ENCODE measurements around the gene RAD51D.
A peak's percentile ranks its signal among the peaks of the same experiment; 100 is the strongest.
"Not testable (repeated sequence)": the region's sequence is repeated elsewhere in the genome, so short reads cannot be mapped to it uniquely, and the experiment has no call there.

The RAD51D gene

DNA sequence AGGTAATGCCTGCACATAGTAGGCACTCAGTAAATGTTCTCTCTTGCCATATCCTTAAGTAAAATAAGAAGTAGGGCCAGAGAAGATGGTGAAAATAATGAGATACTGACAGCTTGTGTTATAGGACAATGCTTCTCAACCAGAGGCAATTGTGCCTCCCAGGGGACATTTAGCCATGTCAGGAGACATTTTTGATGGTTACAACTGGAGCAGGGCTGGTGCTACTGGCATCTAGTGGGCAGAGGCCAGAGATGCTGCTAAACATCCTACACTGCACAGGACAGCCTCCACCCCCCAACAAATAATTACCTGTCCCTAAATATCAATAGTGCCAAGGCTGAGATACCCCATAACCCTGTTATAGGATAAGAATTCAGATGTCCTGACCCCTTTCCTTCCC is 1.7 kb downstream of the RAD51D start:
- H2AK5ac ChIP-seq (ENCODE audit: low read length): no peak overlapping the region
- H3K27me3 ChIP-seq (ENCODE audit: insufficient read depth, low read length, poor library complexity): no peaks in the 10 kb centered on the region
- H2BK5ac ChIP-seq (ENCODE audit: low read length): no peak overlapping the region
- H2BK15ac ChIP-seq (replicated peaks; ENCODE audit: low read depth): no peak overlapping the region
- H3K4ac ChIP-seq (ENCODE audit: low read depth, low read length): no peak overlapping the region
- no peak overlapping the region for H3K4me2 ChIP-seq (ENCODE audit: low read length)
- H4K8ac ChIP-seq (ENCODE audit: low read depth, low read length): no peak overlapping the region
- H3K23ac ChIP-seq (ENCODE audit: low read length): no peak overlapping the region
- no peaks in the 10 kb centered on the region for H3K4me1 ChIP-seq (ENCODE audit: control insufficient read depth, low read depth, low read length)
- H3K9ac ChIP-seq (ENCODE audit: low read length): no peak overlapping the region
- no peak for DNase-seq
- H3K79me2 ChIP-seq (ENCODE audit: control insufficient read depth, insufficient read depth, low read length): no peaks in the 10 kb centered on the region
- H3K56ac ChIP-seq (ENCODE audit: low read length): peak overlapping the region; percentile 60
- H3K36me3 ChIP-seq (ENCODE audit: control insufficient read depth, insufficient read depth, low read length): no peaks in the 10 kb centered on the region
- no peak overlapping the region for H3K27ac ChIP-seq (ENCODE audit: low read depth, low read length)
- no peak overlapping the region for H3K18ac ChIP-seq (ENCODE audit: low read length)
- H3K4me3 ChIP-seq (ENCODE audit: low read length): no peak overlapping the region
- peaks cover 6% of the 10 kb centered on the region for H3K79me1 ChIP-seq (ENCODE audit: low read length)
- no peak overlapping the region for H4K5ac ChIP-seq (ENCODE audit: low read length)
- H2BK120ac ChIP-seq (ENCODE audit: low read depth, low read length): no peak overlapping the region

DNA sequence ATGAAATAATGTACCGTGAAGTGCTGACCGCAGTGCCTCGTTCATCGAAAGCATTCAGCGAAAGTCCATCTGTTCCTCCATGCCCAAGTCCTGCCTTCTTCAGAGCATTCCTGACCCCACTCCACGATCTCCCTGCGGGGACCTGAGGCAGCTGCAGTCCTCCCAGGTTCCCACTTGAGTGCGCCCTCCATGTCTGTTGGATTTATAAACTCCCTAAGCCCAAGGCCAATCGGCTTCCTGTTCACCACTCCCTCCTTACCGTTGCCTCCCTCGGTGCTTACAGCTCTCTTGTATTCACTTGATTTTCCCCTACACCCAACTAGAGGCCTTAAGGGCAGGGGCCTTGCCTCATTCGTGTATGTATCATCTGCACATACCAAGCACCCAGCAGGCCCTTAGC is 2.8 kb downstream of the RAD51D start:
- H3K4me2 ChIP-seq (ENCODE audit: low read length): no peak overlapping the region
- no peak overlapping the region for H2BK5ac ChIP-seq (ENCODE audit: low read length)
- H3K4ac ChIP-seq (ENCODE audit: low read depth, low read length): no peak overlapping the region
- H2BK120ac ChIP-seq (ENCODE audit: low read depth, low read length): no peak overlapping the region
- H2BK15ac ChIP-seq (replicated peaks; ENCODE audit: low read depth): no peak overlapping the region
- H3K4me3 ChIP-seq (ENCODE audit: low read length): no peak overlapping the region
- H3K36me3 ChIP-seq (ENCODE audit: control insufficient read depth, insufficient read depth, low read length): no peaks in the 10 kb centered on the region
- H3K23ac ChIP-seq (ENCODE audit: low read length): no peak overlapping the region
- H4K8ac ChIP-seq (ENCODE audit: low read depth, low read length): no peak overlapping the region
- H3K79me1 ChIP-seq (ENCODE audit: low read length): peaks cover 6% of the 10 kb centered on the region
- H3K27me3 ChIP-seq (ENCODE audit: insufficient read depth, low read length, poor library complexity): no peaks in the 10 kb centered on the region
- no peak overlapping the region for H3K9ac ChIP-seq (ENCODE audit: low read length)
- no CpG with 5 or more reads among the region's 12 CpGs for WGBS (ENCODE audit: extremely low coverage, insufficient coverage, low lambda C conversion rate)
- no peak overlapping the region for H3K18ac ChIP-seq (ENCODE audit: low read length)
- no peak overlapping the region for H3K27ac ChIP-seq (ENCODE audit: low read depth, low read length)
- no peaks in the 10 kb centered on the region for H3K4me1 ChIP-seq (ENCODE audit: control insufficient read depth, low read depth, low read length)
- no peaks in the 10 kb centered on the region for H3K79me2 ChIP-seq (ENCODE audit: control insufficient read depth, insufficient read depth, low read length)
- DNase-seq: peak; percentile 55
- no peak overlapping the region for H4K5ac ChIP-seq (ENCODE audit: low read length)
- H2AK5ac ChIP-seq (ENCODE audit: low read length): no peak overlapping the region
- H3K56ac ChIP-seq (ENCODE audit: low read length): peak overlapping the region; percentile 51

DNA sequence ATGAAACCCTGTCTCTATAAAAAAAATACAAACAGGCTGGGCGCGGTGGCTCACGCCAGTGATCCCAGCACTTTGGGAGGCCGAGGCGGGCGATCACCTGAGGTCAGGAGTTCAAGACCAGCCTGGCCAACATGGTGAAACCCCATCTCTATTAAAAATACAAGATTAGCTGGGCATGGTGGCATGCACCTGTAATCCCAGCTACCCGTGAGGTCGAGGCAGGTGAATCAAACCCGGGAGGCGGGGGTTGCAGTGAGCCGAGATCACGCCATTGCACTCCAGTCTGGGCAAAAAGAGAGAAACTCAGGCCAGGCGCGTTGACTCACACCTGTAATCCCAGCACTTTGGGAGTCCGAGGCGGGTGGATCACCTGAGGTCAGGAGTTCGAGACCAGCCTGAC is 8.9 kb downstream of the RAD51D start:
- not testable (repeated sequence) for H3K27ac ChIP-seq (ENCODE audit: low read depth, low read length); H2AK5ac ChIP-seq (ENCODE audit: low read length); H3K9ac ChIP-seq (ENCODE audit: low read length); H3K23ac ChIP-seq (ENCODE audit: low read length); H4K8ac ChIP-seq (ENCODE audit: low read depth, low read length); H3K4me2 ChIP-seq (ENCODE audit: low read length); H2BK120ac ChIP-seq (ENCODE audit: low read depth, low read length); H3K36me3 ChIP-seq (ENCODE audit: control insufficient read depth, insufficient read depth, low read length); H3K27me3 ChIP-seq (ENCODE audit: insufficient read depth, low read length, poor library complexity); H4K5ac ChIP-seq (ENCODE audit: low read length); H3K56ac ChIP-seq (ENCODE audit: low read length); H3K79me2 ChIP-seq (ENCODE audit: control insufficient read depth, insufficient read depth, low read length); DNase-seq; H3K4me3 ChIP-seq (ENCODE audit: low read length); H2BK5ac ChIP-seq (ENCODE audit: low read length); H2BK15ac ChIP-seq (replicated peaks; ENCODE audit: low read depth); H3K79me1 ChIP-seq (ENCODE audit: low read length); H3K18ac ChIP-seq (ENCODE audit: low read length); H3K4me1 ChIP-seq (ENCODE audit: control insufficient read depth, low read depth, low read length); H3K4ac ChIP-seq (ENCODE audit: low read depth, low read length)
- WGBS (ENCODE audit: extremely low coverage, insufficient coverage, low lambda C conversion rate): no CpG with 5 or more reads among the region's 17 CpGs

DNA sequence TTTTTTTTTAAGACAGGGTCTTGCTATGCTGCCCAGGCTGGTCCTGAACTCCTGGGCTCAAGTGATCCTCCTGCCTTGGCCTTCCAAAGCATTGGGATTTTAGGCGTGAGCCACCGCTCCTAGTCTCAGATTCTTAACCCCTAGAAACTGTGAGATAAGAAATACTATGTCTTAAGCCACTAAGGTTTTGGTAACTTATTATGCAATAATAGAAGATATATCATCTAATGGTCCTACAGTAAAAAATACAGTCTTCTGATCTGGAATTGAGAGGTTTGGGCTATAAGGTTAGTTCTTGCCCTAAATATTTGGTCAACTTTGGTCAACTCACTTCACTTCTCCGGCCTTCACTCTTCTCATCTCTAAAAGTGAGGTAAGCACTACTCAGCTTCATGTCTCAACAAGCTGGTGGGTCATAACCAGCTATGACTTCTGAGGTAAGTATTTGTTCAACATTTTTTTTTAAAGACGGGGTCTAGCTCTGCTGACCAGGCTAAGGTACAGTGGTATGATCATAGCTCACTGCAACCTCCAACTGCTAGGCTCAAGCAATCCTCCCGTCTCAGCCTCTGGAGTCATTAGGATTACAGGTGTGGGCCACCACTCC is 14.7 kb downstream of the RAD51D start:
- Histone ChIP-seq H3K79me1 (ENCODE audit: low read length) (no peaks in the 10 kb centered on the region), H2BK5ac (ENCODE audit: low read length) (no peak overlapping the region), H3K4me1 (ENCODE audit: control insufficient read depth, low read depth, low read length) (no peaks in the 10 kb centered on the region), H3K18ac (ENCODE audit: low read length) (no peak overlapping the region), H2BK120ac (ENCODE audit: low read depth, low read length) (no peak overlapping the region), H3K79me2 (ENCODE audit: control insufficient read depth, insufficient read depth, low read length) (no peaks in the 10 kb centered on the region), H2BK15ac (replicated peaks; ENCODE audit: low read depth) (no peak overlapping the region), H3K9ac (ENCODE audit: low read length) (no peak overlapping the region), H3K27ac (ENCODE audit: low read depth, low read length) (no peak overlapping the region), H4K8ac (ENCODE audit: low read depth, low read length) (no peak overlapping the region), H3K4me2 (ENCODE audit: low read length) (no peak overlapping the region), H4K5ac (ENCODE audit: low read length) (no peak overlapping the region), H3K36me3 (ENCODE audit: control insufficient read depth, insufficient read depth, low read length) (peaks cover 2% of the 10 kb centered on the region), H3K27me3 (ENCODE audit: insufficient read depth, low read length, poor library complexity) (no peaks in the 10 kb centered on the region), H3K4me3 (ENCODE audit: low read length) (no peak overlapping the region), H3K4ac (ENCODE audit: low read depth, low read length) (no peak overlapping the region), H2AK5ac (ENCODE audit: low read length) (no peak overlapping the region), H3K56ac (ENCODE audit: low read length) (no peak overlapping the region), H3K23ac (ENCODE audit: low read length) (no peak overlapping the region)
- no peak for DNase-seq
- WGBS (ENCODE audit: extremely low coverage, insufficient coverage, low lambda C conversion rate): no CpG with 5 or more reads among the region's 5 CpGs

DNA sequence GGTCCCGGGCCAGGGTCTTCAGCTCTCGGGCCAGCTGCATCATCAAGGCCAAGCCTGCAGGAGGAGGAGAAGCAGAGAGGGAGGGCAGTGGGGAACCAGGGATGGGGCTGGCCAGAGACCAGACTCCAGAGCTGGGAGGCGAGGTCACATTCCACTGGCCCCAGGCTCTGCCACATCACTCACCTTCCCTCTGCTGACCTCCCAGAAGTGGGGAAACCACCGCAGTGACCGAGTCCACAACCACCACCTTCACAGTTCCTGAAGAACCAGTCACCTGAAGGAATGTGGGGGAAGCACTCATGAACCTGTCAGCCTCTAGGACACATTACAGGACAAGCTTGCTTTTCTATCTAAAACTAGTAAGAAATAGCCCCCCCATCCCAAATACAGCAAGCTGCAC is 16.4 kb downstream of the RAD51D start:
- Histone ChIP-seq H3K79me1 (ENCODE audit: low read length) (no peaks in the 10 kb centered on the region), H3K27ac (ENCODE audit: low read depth, low read length) (no peak overlapping the region), H3K23ac (ENCODE audit: low read length) (no peak overlapping the region), H3K9ac (ENCODE audit: low read length) (no peak overlapping the region), H2BK5ac (ENCODE audit: low read length) (no peak overlapping the region), H3K4me1 (ENCODE audit: control insufficient read depth, low read depth, low read length) (no peaks in the 10 kb centered on the region), H2AK5ac (ENCODE audit: low read length) (no peak overlapping the region), H3K4ac (ENCODE audit: low read depth, low read length) (no peak overlapping the region), H3K79me2 (ENCODE audit: control insufficient read depth, insufficient read depth, low read length) (no peaks in the 10 kb centered on the region), H2BK15ac (replicated peaks; ENCODE audit: low read depth) (no peak overlapping the region), H3K4me3 (ENCODE audit: low read length) (no peak overlapping the region), H3K36me3 (ENCODE audit: control insufficient read depth, insufficient read depth, low read length) (peaks cover 2% of the 10 kb centered on the region), H3K56ac (ENCODE audit: low read length) (no peak overlapping the region), H2BK120ac (ENCODE audit: low read depth, low read length) (no peak overlapping the region), H3K4me2 (ENCODE audit: low read length) (no peak overlapping the region), H4K5ac (ENCODE audit: low read length) (no peak overlapping the region), H4K8ac (ENCODE audit: low read depth, low read length) (no peak overlapping the region), H3K18ac (ENCODE audit: low read length) (no peak overlapping the region), H3K27me3 (ENCODE audit: insufficient read depth, low read length, poor library complexity) (no peaks in the 10 kb centered on the region)
- DNase-seq: no peak
- no CpG with 5 or more reads among the region's 5 CpGs for WGBS (ENCODE audit: extremely low coverage, insufficient coverage, low lambda C conversion rate)

DNA sequence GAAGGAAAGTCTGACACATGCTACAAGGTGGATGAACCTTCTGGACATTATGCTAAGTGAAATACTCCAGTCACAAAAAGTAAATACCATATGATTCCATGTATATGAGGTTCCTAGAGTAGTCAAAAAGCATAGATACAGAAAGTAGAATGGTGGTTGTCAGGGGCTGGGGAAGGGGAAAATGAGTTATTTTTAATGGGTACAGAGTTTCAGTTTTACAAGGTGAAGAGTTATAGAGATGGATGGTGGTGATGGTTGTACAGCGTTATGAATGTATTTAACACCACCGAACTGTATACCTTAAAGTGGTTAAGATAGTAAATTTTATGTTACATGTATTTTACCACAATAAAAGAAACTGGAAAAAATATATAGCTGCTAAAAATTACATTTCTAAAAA is 17.9 kb downstream of the RAD51D start:
- Histone ChIP-seq H3K27ac (ENCODE audit: low read depth, low read length) (no peak overlapping the region), H3K4me1 (ENCODE audit: control insufficient read depth, low read depth, low read length) (no peaks in the 10 kb centered on the region), H3K27me3 (ENCODE audit: insufficient read depth, low read length, poor library complexity) (no peaks in the 10 kb centered on the region), H2BK15ac (replicated peaks; ENCODE audit: low read depth) (no peak overlapping the region), H3K18ac (ENCODE audit: low read length) (no peak overlapping the region), H3K56ac (ENCODE audit: low read length) (no peak overlapping the region), H3K4me2 (ENCODE audit: low read length) (no peak overlapping the region), H3K79me2 (ENCODE audit: control insufficient read depth, insufficient read depth, low read length) (no peaks in the 10 kb centered on the region), H3K4ac (ENCODE audit: low read depth, low read length) (no peak overlapping the region), H3K36me3 (ENCODE audit: control insufficient read depth, insufficient read depth, low read length) (peaks cover 2% of the 10 kb centered on the region), H2AK5ac (ENCODE audit: low read length) (no peak overlapping the region), H3K4me3 (ENCODE audit: low read length) (no peak overlapping the region), H3K79me1 (ENCODE audit: low read length) (no peaks in the 10 kb centered on the region), H2BK5ac (ENCODE audit: low read length) (no peak overlapping the region), H2BK120ac (ENCODE audit: low read depth, low read length) (no peak overlapping the region), H3K9ac (ENCODE audit: low read length) (no peak overlapping the region), H4K5ac (ENCODE audit: low read length) (no peak overlapping the region), H3K23ac (ENCODE audit: low read length) (no peak overlapping the region), H4K8ac (ENCODE audit: low read depth, low read length) (no peak overlapping the region)
- no CpG with 5 or more reads among the region's 2 CpGs for WGBS (ENCODE audit: extremely low coverage, insufficient coverage, low lambda C conversion rate)
- no peak for DNase-seq
